ENCODE measurements around the gene BEGAIN.

DNA sequence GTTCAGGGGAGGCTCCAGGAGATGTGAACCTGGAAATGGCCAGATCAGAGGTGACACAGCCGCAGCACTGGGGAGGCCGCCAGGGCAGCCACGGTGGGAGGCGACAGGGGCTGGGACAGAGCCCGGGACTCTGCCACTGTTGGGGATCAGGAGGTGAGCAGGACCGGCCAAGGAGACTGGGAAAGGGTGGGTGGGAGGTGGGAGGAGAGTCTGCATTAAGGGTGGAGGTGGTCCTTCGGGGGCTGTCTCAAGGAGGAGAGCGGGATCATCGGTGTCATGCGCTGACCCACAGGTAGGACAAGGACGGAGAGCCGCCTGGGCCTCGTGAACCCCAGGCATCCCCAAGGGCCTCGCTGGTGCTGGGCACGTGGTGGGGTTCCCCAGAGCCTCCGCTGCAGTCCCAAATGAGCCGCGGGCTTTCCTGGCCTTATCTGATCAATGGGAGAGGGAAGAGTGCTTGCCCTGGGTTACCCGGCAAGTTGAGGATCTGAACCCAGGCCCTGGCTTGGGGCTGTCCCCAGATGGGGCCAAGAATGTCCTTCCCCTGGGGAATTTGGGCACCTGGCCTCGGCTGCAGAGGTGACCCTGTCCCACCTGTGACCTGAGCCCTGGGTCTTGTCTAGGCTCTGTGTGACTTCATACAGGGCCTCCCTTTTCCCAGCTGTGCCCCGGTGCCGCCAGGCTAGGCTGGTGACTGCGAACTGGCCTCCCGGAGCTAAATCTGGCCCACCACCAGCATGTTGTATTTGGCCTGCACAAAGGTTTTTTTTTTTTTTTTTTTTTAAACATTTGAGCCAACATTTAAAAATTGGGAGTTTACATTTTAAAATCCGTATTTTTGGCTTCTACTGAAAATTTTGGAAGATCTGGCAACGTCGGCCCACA is 13.2 kb downstream of the BEGAIN start:
- TF ChIP-seq POLR2A (IDR thresholded peaks at IDR 0.05; ENCODE audit: low read length) (no peak), GATA1 (IDR thresholded peaks at IDR 0.05; ENCODE audit: low read depth, low read length) (no peak)
